Skin epidermis (tissue), 12 donors: ENCODE data around the gene DLG4.

Experiments
- H3K27ac ChIP-seq, 21 experiments: fragments of 200-600 bp; sonication (generic) in 11 of 21; one replicate each; pipeline ENCODE4 v1.5.0; 2020; ENCODE audit warnings: mild to moderate bottlenecking in 3 of 21, inconsistent platforms in 2 of 21, moderate library complexity in 2 of 21
- H3K4me3 ChIP-seq, 7 experiments: fragments of 200-600 bp; sonication (generic) in 2 of 7; one replicate each; pipeline ENCODE4 v1.5.0; 2020; ENCODE audit warnings: inconsistent platforms in 2 of 7, mild to moderate bottlenecking in 2 of 7, moderate library complexity in 1 of 7

Gene DLG4

GRCh38 chr17:7250695-7251627 is 31.3 kb upstream of the DLG4 start:
- peak overlapping the region; percentile 66 to 99 (median 89) for H3K4me3 ChIP-seq
- H3K27ac ChIP-seq, result peak overlapping the region; percentile 85 to 100 (median 98)

- Histone ChIP-seq H3K4me3 (peak overlapping the region in 6 of 7 experiments; percentile 66 to 99 (median 90)), H3K27ac (peak overlapping the region in 12 of 21 experiments; percentile 92 to 99 (median 98))
Measured at GRCh38 chr17:7249830-7250229, 30.2 kb upstream of the DLG4 start.

GRCh38 chr17:7249214-7249613 is 29.6 kb upstream of the DLG4 start:
- no peak overlapping the region for H3K4me3 ChIP-seq
- no peak overlapping the region for H3K27ac ChIP-seq

- no peak overlapping the region for H3K27ac ChIP-seq
- H3K4me3 ChIP-seq, result no peak overlapping the region
Measured at GRCh38 chr17:7248796-7249195, 29.2 kb upstream of the DLG4 start.

GRCh38 chr17:7246779-7247178 is 27.1 kb upstream of the DLG4 start:
- H3K27ac ChIP-seq, result peak overlapping the region in 1 of 21 experiments; percentile 11

GRCh38 chr17:7243838-7244237 is 24.2 kb upstream of the DLG4 start:
- H3K27ac ChIP-seq, result peak overlapping the region in 15 of 21 experiments; percentile 92 to 99 (median 98)
- peak overlapping the region in 1 of 7 experiments; percentile 88 for H3K4me3 ChIP-seq

More at GRCh38 chr17:7246779-7247178, 27.1 kb upstream of the DLG4 start:
- no peak overlapping the region for H3K4me3 ChIP-seq

GRCh38 chr17:7243453-7243729 is 23.8 kb upstream of the DLG4 start:
- H3K27ac ChIP-seq, result peak overlapping the region in 20 of 21 experiments; percentile 92 to 100 (median 98)
- H3K4me3 ChIP-seq, result peak overlapping the region; percentile 74 to 96 (median 88)

- H3K27ac ChIP-seq, result peak overlapping the region; percentile 87 to 100 (median 98)
Measured at GRCh38 chr17:7242717-7243452, 23.2 kb upstream of the DLG4 start.

GRCh38 chr17:7241783-7242716 is 22.4 kb upstream of the DLG4 start, which contains the start of gene GABARAP:
TSS of gene GABARAP (minus strand) at chr17:7242449. CDS start at chr17:7242330, 119 bp downstream.
- Histone ChIP-seq H3K27ac (peak within 1 kb of the TSS; percentile 87 to 100 (median 98)), H3K4me3 (peak within 1 kb of the TSS; percentile 74 to 96 (median 88))

More at GRCh38 chr17:7242717-7243452, 23.2 kb upstream of the DLG4 start:
- H3K4me3 ChIP-seq, result peak overlapping the region; percentile 74 to 96 (median 88)

GRCh38 chr17:7241090-7241733 is 21.6 kb upstream of the DLG4 start:
- Histone ChIP-seq H3K4me3 (peak overlapping the region; percentile 74 to 96 (median 88)), H3K27ac (peak overlapping the region in 20 of 21 experiments; percentile 30 to 100 (median 98))

GRCh38 chr17:7240375-7240774 is 20.7 kb upstream of the DLG4 start:
- peak overlapping the region in 6 of 7 experiments; percentile 17 to 96 (median 88) for H3K4me3 ChIP-seq

GRCh38 chr17:7239091-7240027 is 19.7 kb upstream of the DLG4 start, which contains the start of gene PHF23:
TSS of gene PHF23 (minus strand) at chr17:7239457. CDS start at chr17:7239279, 178 bp downstream.
- H3K4me3 ChIP-seq, result peak within 1 kb of the TSS; percentile 78 to 98 (median 94)
- peak within 1 kb of the TSS; percentile 87 to 100 (median 97) for H3K27ac ChIP-seq

More at GRCh38 chr17:7240375-7240774, 20.7 kb upstream of the DLG4 start:
- H3K27ac ChIP-seq, result peak overlapping the region in 19 of 21 experiments; percentile 92 to 100 (median 98)

- Histone ChIP-seq H3K27ac (peak overlapping the region; percentile 87 to 100 (median 97)), H3K4me3 (peak overlapping the region; percentile 78 to 98 (median 94))
Measured at GRCh38 chr17:7238420-7239090, 18.9 kb upstream of the DLG4 start.

GRCh38 chr17:7237761-7238419 is 18.3 kb upstream of the DLG4 start:
- peak overlapping the region; percentile 87 to 100 (median 97) for H3K27ac ChIP-seq
- H3K4me3 ChIP-seq, result peak overlapping the region; percentile 78 to 98 (median 94)

GRCh38 chr17:7237266-7237760 is 17.7 kb upstream of the DLG4 start:
- Histone ChIP-seq H3K27ac (peak overlapping the region; percentile 87 to 100 (median 97)), H3K4me3 (peak overlapping the region; percentile 78 to 98 (median 94))

GRCh38 chr17:7236808-7237207 is 17.2 kb upstream of the DLG4 start:
- no peak overlapping the region for H3K4me3 ChIP-seq

More at GRCh38 chr17:7236808-7237207, 17.2 kb upstream of the DLG4 start:
- H3K27ac ChIP-seq, result peak overlapping the region in 10 of 21 experiments; percentile 92 to 100 (median 96)
